Mucosa of descending colon (tissue), 3 donors: ENCODE measurements around the gene PSRC1. TPM values are rescaled to one million over a fixed set of nuclear protein-coding genes. Genes with fewer than 3 reads are reported as not detected.

Experiments
- ATAC-seq: fragments of 200-7000 bp; cut with Tn5 transposase; one replicate; pipeline ENCODE4 v1.9.1; 2020; ENCODE audit warnings: mild to moderate bottlenecking, moderate library complexity
- DNase-seq, 3 donors: peaks; one replicate each; pipeline ENCODE4 v3.0.0-alpha.2; 2020
- H3K36me3 ChIP-seq: fragments of 200-600 bp; one replicate; pipeline ENCODE4 v1.8.0; 2021; ENCODE audit warnings: low read depth, mild to moderate bottlenecking
- H3K4me1 ChIP-seq: fragments of 200-600 bp; one replicate; pipeline ENCODE4 v1.8.0; 2021; ENCODE audit warnings: low read depth, mild to moderate bottlenecking
- H3K4me3 ChIP-seq: fragments of 200-600 bp; one replicate; pipeline ENCODE4 v1.8.0; 2021; ENCODE audit warnings: mild to moderate bottlenecking
- H3K9me3 ChIP-seq: fragments of 200-600 bp; one replicate; pipeline ENCODE4 v1.8.0; 2021; ENCODE audit warnings: mild to moderate bottlenecking
- CTCF ChIP-seq: fragments of 200-600 bp; IDR thresholded peaks from one replicate; pipeline ENCODE4 v1.8.0; 2022; ENCODE audit warnings: antibody characterized with exemption, mild to moderate bottlenecking
- intact Hi-C, 2 donors: fragments of 100-400 bp; cut with DNase I in 1 of 2; cut with micrococcal nuclease in 1 of 2; formaldehyde crosslinking; loops; one replicate each; pipeline versions ENCODE4 v1.11.0 to v1.11.1; 2022; cut with DNase I, micrococcal nuclease
- total RNA-seq, 3 donors: library from RNA; stranded (reverse); fragmentation: NEBNext Ultra II Directional in 2 of 3; extraction: Animal tissue kit (Norgen Biotek cat#: 25700) in 2 of 3; gene quantifications; one replicate each; pipeline versions ENCODE4 v1.2.1 to v1.2.4, GENCODE V29; 2021 to 2023
- donor health status: DM: no; HTN: no; CAD: no; lungs with moderate emphysema.
- donor health status: DM: no; HTN: no; CAD: no.
- donor health status: DM: no; HTN: yes; CAD: no.

The PSRC1 gene
- total RNA-seq, 3 donors from 2014 or later = 3.4 to 9.0 (median 4.2) TPM

GRCh38 chr1:109250454-109251276 is 32.3 kb downstream of the PSRC1 start:
- no peak for ATAC-seq
- intact Hi-C loops = no loop called here
- no peak for TF ChIP-seq CTCF
- no peaks in the 10 kb centered on the region for H3K4me1 ChIP-seq
- peak in 2 of 3 donors; percentile 27 to 30 for DNase-seq
- H3K4me3 ChIP-seq = no peak overlapping the region
- H3K36me3 ChIP-seq = no peaks in the 10 kb centered on the region
- no peaks in the 10 kb centered on the region for H3K9me3 ChIP-seq

GRCh38 chr1:109249654-109250401 is 33.1 kb downstream of the PSRC1 start:
- intact Hi-C loops = no loop called here
- no peaks in the 10 kb centered on the region for H3K4me1 ChIP-seq
- H3K36me3 ChIP-seq = no peaks in the 10 kb centered on the region
- TF ChIP-seq CTCF = no peak
- DNase-seq = peak in 1 of 3 donors; percentile 52
- peak overlapping the region; percentile 40 for H3K4me3 ChIP-seq
- H3K9me3 ChIP-seq = no peaks in the 10 kb centered on the region
- ATAC-seq = peak; percentile 38

GRCh38 chr1:109248797-109249629 is 33.9 kb downstream of the PSRC1 start, which contains the start of gene CELSR2:
TSS of gene CELSR2 (plus strand) at chr1:109249539. CDS start at chr1:109250080, 541 bp downstream.
- intact Hi-C loops = no loop called here
- TF ChIP-seq CTCF = no peak
- Histone ChIP-seq H3K9me3 (no peaks in the 10 kb centered on the region), H3K36me3 (no peaks in the 10 kb centered on the region), H3K4me3 (peak within 1 kb of the TSS; percentile 40), H3K4me1 (no peaks in the 10 kb centered on the region)
- ATAC-seq (peak; percentile 90), DNase-seq (peak; percentile 68 to 81 (median 73))

GRCh38 chr1:109248444-109248796 is 34.5 kb downstream of the PSRC1 start:
- intact Hi-C loops = no loop called here
- no peaks in the 10 kb centered on the region for H3K9me3 ChIP-seq
- ATAC-seq (no peak), DNase-seq (no peak)
- H3K4me3 ChIP-seq = no peak overlapping the region
- no peaks in the 10 kb centered on the region for H3K36me3 ChIP-seq
- no peaks in the 10 kb centered on the region for H3K4me1 ChIP-seq
- no peak for TF ChIP-seq CTCF
